ENCODE results near the gene RNF112. TPM values are rescaled to one million over a fixed set of nuclear protein-coding genes. Genes with fewer than 3 reads are reported as not detected.
"Not testable (repeated sequence)": the region's sequence is repeated elsewhere in the genome, so short reads cannot be mapped to it uniquely, and the experiment has no call there.

Gene RNF112
- total RNA-seq, 1 donor from 2014 or later = 1.1 TPM

DNA sequence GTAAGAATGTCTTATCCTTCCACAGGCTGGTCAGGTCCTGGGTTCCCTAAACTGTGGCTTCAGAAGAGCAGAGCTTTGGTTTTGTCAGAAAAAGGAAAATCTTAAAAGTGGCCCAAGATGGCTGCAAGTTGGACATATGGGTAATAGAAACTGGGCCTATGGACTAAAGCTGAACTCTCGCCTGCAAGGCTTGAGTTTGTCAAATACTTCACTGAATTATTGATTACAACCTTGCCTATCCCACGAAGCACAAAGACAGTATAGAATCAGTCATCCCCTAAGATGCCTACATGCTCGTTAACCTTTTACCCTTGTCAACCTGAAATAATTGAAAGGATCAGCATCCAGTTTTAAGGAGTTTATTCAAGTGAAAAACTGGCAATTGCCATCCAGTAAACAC lies 20.7 kb downstream of the RNF112 start:
- DNase-seq (ENCODE audit: low spot score, unreplicated experiment) = no peak
- H3K9me3 Mint-ChIP-seq (ENCODE audit: low read depth) = no peaks in the 10 kb centered on the region
- H3K36me3 Mint-ChIP-seq (ENCODE audit: insufficient read depth) = no peaks in the 10 kb centered on the region
- TF ChIP-seq, protein P1, sequence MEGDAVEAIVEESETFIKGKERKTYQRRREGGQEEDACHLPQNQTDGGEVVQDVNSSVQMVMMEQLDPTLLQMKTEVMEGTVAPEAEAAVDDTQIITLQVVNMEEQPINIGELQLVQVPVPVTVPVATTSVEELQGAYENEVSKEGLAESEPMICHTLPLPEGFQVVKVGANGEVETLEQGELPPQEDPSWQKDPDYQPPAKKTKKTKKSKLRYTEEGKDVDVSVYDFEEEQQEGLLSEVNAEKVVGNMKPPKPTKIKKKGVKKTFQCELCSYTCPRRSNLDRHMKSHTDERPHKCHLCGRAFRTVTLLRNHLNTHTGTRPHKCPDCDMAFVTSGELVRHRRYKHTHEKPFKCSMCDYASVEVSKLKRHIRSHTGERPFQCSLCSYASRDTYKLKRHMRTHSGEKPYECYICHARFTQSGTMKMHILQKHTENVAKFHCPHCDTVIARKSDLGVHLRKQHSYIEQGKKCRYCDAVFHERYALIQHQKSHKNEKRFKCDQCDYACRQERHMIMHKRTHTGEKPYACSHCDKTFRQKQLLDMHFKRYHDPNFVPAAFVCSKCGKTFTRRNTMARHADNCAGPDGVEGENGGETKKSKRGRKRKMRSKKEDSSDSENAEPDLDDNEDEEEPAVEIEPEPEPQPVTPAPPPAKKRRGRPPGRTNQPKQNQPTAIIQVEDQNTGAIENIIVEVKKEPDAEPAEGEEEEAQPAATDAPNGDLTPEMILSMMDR (IDR thresholded peaks at IDR 0.05; ENCODE audit: unreplicated experiment) = no peak
- no peaks in the 10 kb centered on the region for H3K27me3 Mint-ChIP-seq
- H3K27ac Mint-ChIP-seq = peak overlapping the region; percentile 94
- H3K4me3 Mint-ChIP-seq (ENCODE audit: low read depth) = no peak overlapping the region
- peaks cover 40% of the 10 kb centered on the region for H3K4me1 Mint-ChIP-seq (ENCODE audit: low read depth)

DNA sequence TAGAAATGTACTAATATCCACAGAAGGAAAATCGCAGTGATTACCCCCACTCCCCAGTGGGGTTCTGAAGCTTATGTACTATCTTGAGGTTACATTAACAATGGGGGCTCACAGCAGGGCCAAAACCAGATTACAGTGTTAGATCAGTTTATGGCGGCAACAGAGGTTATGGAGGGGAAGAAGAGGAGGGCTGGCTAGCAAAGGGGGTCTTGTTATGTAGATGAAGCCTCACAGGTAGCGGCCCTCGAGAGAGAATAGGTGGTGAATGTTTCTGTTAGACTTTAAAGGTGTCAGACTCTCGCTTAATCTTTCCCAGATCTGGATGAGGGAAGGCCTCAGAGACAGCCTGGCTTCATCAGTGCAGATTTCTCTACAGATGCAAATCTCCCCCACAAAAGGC lies 22.2 kb downstream of the RNF112 start:
- Mint-ChIP-seq H3K4me3 (ENCODE audit: low read depth) (no peak overlapping the region), H3K27me3 (no peaks in the 10 kb centered on the region), H3K36me3 (ENCODE audit: insufficient read depth) (no peaks in the 10 kb centered on the region), H3K4me1 (ENCODE audit: low read depth) (peaks cover 38% of the 10 kb centered on the region), H3K9me3 (ENCODE audit: low read depth) (no peaks in the 10 kb centered on the region), H3K27ac (peak overlapping the region; percentile 42)
- no peak for DNase-seq (ENCODE audit: low spot score, unreplicated experiment)
- TF ChIP-seq, protein P1 (IDR thresholded peaks at IDR 0.05; ENCODE audit: unreplicated experiment) = no peak

DNA sequence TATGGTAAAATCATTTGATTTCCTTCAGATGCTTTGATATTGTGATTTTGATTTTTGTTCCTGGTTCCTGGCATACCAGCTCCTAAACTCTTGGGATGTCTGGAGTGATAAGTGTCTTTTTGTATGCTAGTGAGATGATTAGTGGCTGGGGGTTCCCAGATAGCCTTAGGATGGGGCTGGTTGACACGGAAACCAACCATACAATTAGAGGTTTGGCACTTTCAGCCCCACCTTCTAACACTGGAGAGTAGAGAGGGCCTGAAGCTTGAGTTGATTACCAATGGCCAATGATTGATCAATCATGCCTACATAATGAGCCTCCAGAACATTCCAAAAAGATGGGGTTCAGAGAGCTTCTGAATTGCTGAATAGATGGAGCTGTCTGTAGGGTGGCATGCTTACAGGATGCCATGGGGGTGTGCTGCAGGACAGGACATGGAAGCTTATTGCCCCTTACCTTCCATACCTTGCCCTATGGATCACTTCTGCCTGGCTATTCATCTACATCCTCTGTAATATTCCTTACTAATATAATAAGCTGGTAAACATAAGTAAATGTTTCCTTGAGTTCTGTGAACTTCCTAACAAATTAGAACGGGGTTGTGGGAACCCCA lies 22.8 kb downstream of the RNF112 start:
- Mint-ChIP-seq H3K4me1 (ENCODE audit: low read depth) (peaks cover 38% of the 10 kb centered on the region), H3K27me3 (no peaks in the 10 kb centered on the region), H3K4me3 (ENCODE audit: low read depth) (no peak overlapping the region), H3K36me3 (ENCODE audit: insufficient read depth) (no peaks in the 10 kb centered on the region), H3K27ac (peak overlapping the region; percentile 51), H3K9me3 (ENCODE audit: low read depth) (no peaks in the 10 kb centered on the region)
- TF ChIP-seq, protein P1 (IDR thresholded peaks at IDR 0.05; ENCODE audit: unreplicated experiment) = no peak
- no peak for DNase-seq (ENCODE audit: low spot score, unreplicated experiment)

DNA sequence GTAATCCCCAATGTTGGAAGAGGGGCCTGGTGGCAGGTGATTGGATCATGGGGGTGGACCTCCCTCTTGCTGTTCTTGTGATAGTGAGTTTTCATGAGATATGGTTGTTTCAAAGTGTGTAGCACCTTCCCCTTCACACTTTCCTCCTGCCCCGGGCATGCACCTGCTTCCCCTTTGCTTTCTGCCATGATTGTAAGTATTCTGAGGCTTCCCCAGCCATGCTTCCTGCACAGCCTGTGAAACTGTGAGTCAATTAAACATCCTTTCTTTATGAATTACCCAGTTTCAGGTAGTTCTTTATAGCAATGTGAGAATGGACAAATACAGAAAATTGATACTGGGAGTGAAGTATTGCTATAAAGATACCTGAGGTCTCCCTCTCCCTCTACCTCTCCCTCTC lies 29.4 kb downstream of the RNF112 start:
- Mint-ChIP-seq H3K4me1 (ENCODE audit: low read depth) (no peaks in the 10 kb centered on the region), H3K4me3 (ENCODE audit: low read depth) (no peak overlapping the region), H3K36me3 (ENCODE audit: insufficient read depth) (peaks cover 8% of the 10 kb centered on the region), H3K27me3 (no peaks in the 10 kb centered on the region), H3K9me3 (ENCODE audit: low read depth) (peaks cover 26% of the 10 kb centered on the region), H3K27ac (no peak overlapping the region)
- TF ChIP-seq, protein P1 (IDR thresholded peaks at IDR 0.05; ENCODE audit: unreplicated experiment) = no peak
- DNase-seq (ENCODE audit: low spot score, unreplicated experiment) = no peak

DNA sequence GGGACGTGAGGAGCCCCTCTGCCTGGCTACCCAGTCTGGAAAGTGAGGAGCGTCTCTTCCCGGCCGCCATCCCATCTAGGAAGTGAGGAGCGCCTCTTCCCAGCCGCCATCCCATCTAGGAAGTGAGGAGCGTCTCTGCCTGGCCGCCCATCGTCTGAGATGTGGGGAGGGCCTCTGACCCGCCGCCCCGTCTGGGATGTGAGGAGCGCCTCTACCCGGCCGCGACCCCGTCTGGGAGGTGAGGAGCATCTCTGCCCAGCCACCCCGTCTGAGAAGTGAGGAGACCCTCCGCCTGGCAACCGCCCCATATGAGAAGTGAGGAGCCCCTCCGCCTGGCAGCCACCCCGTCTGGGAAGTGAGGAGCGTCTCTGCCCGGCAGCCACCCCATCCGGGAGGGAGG lies 30.3 kb downstream of the RNF112 start:
- H3K27me3 Mint-ChIP-seq; H3K36me3 Mint-ChIP-seq (ENCODE audit: insufficient read depth); H3K4me1 Mint-ChIP-seq (ENCODE audit: low read depth); H3K4me3 Mint-ChIP-seq (ENCODE audit: low read depth); H3K27ac Mint-ChIP-seq; DNase-seq (ENCODE audit: low spot score, unreplicated experiment): not testable (repeated sequence)
- H3K9me3 Mint-ChIP-seq (ENCODE audit: low read depth) = peaks cover 31% of the 10 kb centered on the region

DNA sequence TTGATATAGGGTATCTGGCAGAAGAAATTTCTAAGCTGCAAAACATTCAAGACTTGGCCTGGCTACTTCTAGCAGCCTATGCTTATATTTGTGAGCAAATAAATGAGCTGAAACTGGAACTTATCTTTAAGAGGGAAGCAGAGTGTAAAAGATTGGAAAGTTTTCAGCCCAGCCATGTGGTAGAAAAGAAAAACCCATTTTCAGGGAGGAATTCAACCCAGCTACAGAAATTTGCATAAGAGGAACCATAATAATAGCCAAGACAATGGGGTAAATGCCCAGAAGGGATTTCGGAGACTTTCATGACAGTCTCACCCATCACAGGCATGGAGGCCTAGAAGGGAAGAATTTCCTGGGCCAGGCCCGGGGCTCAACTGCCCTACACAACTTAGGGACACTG lies 31.7 kb downstream of the RNF112 start:
- Mint-ChIP-seq H3K27ac (no peak overlapping the region), H3K4me3 (ENCODE audit: low read depth) (no peak overlapping the region), H3K9me3 (ENCODE audit: low read depth) (peaks cover 31% of the 10 kb centered on the region), H3K4me1 (ENCODE audit: low read depth) (peaks cover 4% of the 10 kb centered on the region), H3K36me3 (ENCODE audit: insufficient read depth) (peaks cover 10% of the 10 kb centered on the region), H3K27me3 (no peaks in the 10 kb centered on the region)
- TF ChIP-seq, protein P1 (IDR thresholded peaks at IDR 0.05; ENCODE audit: unreplicated experiment) = no peak
- DNase-seq (ENCODE audit: low spot score, unreplicated experiment) = no peak

Data from progenitor cell of endocrine pancreas (in vitro differentiated cells).